Eye (tissue), 1 donor: ENCODE results near the gene ECPAS.
"Not testable (repeated sequence)": the region's sequence is repeated elsewhere in the genome, so short reads cannot be mapped to it uniquely, and the experiment has no call there.

Experiments used
- DNase-seq: peaks from one replicate; pipeline ENCODE4 v3.0.0-alpha.2; 2015

The ECPAS gene

DNA sequence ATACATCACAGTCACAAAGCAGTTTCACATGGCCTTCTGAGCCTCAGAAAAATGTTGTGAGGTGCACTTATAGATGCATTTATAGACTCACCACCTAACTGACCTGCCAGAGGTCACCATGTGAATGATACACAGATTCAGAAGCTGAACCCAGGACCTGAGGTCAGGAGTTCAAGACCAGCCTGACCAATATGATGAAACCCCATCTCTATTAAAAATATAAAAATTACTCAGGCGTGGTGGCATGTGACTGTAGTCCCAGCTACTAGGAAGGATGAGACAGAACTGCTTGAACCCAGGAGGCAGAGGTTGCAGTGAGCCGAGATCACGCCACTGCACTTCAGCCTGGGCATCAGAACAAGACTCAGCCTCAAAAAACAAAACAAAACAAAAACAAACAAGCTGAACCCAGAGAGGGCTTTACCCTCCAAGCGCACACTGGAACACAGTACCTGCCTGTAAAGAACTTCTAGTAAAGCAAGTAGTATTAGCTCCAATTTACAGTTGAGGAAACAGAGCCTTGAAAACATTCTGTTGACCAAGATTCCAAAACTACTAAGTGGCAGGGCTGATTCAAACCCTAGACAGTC, 16.3 kb downstream of the ECPAS start:
- no peak for DNase-seq

DNA sequence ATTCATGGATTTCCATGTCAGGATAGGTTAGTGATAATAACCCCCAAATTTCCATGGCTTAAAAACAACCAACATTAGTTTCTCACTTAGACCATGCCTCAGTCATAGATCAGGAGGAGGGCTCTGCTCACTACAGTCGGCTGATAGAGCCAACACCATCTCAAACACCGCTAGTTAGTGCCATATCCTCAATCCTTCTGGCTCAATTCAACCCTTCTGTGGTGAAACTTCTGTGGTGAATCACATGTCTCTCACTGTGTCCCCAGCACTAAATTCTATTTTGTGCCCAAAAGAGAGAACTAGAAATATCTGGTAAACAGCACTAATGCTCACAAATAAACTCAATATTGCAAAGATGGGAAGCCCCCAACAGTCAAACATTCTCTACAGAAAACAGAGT, 21.1 kb downstream of the ECPAS start:
- no peak for DNase-seq

DNA sequence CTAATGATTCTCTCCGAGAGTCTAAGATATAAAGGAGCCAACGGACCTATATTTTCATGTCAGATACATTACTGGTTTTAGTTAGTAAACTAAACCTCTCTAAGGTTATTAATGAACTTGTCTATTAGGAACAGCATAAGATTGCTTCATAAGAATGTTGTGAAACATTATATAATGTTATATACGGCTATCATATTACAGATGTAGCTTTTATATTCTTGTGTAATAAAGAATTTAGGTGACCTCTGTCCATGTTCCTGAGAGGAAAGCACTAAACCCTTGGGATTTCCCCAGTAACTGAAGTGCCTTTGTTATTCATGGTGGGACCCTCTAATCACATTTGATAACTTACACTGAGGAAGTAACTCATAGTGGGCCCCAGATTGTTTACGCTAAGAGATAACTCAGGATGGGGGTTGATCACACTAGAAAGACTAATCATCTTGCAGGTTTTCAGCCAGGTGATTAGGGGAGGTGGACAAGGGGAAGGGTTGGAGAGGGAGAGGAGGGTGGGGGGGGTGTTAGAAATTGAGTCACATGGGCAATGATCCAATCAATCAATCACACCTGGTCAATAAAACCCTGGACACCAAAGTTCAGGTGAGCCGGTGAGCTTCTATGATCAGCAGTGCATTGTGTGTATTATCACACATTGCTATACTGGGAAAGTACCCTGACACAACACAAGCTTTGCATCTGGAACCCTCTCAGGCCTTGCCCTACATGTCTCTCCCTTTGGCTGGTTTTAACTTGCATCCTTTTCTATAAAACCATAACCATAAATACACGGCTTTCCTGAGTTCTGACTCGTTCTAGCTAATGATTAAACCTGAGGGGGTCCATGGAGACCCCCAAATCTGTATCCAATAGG, 25.8 kb downstream of the ECPAS start:
- DNase-seq: no peak

DNA sequence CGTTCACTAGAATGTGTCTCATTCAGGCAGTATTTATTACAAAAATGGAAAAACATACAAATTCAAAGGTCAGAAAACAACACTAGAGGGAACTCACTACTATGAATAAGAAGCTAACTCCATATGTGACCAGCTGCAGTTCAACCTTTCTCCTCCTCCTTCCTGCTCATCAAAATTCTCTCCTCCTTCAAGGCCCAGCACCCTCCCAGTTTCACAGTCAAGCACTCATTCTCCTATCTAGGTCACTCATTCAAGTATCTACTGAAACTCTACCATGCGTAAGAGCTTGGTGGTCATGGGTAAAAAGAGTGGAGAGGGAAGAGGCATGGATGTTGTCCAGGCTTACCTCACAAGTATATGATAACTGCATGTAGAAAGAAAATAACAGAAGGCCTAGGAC, 27.7 kb downstream of the ECPAS start:
- peak; percentile 35 for DNase-seq

DNA sequence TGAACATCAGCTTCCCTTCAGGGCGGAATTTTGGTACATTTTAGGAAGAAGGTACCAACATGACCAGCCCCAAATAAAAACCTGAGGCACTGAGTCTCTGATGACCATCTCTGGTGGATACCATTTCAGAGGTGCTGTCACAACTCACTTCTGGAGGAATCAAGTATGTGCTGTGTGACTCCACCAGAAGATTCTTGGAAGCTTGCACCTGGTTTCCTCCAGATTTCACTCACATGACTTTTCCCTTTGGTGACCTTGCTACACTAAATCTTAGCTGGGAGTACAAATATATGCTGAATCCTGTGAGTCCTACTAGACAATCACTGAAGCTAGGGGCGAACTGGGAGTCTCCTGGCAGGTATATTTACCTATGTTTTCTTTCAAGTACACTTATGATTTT, 28.5 kb downstream of the ECPAS start:
- DNase-seq: no peak

DNA sequence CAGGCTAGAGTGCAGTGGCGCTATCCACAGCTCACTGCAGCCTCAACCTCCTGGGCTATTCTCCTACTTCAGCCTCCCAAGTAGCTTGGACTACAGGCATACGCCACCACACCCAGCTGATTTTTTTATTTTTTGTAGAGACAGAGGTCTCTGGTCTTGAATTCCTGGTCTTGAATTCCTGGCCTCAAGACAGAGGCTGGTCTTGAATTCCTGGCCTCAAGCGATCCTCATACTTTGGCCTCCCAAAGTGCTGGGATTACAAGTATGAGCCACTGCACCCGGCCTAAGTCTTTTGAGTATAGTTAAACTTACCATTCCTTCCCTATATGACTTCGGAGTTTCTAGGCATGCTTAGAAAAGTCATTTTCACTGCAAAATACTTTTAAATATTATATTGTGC, 29.4 kb downstream of the ECPAS start:
- no peak for DNase-seq

DNA sequence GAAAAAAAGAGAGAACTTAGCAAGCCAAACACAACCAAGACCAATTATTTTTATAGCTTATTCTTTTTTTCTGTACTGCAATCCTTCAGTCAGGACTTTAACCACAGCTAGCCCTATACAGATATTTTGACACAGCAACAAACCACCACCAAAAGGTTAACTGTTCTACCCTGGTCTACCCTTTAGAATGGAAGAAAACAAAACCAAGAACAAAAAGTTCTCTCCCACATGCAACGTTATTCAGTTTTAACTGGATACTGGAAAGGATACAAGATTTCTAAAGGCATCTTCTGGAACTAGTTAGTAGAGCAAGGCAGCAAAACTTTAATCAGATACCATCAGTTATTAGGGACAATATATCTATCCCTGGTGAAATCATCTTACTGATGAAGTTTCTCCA, 32.6 kb downstream of the ECPAS start:
- no peak for DNase-seq

DNA sequence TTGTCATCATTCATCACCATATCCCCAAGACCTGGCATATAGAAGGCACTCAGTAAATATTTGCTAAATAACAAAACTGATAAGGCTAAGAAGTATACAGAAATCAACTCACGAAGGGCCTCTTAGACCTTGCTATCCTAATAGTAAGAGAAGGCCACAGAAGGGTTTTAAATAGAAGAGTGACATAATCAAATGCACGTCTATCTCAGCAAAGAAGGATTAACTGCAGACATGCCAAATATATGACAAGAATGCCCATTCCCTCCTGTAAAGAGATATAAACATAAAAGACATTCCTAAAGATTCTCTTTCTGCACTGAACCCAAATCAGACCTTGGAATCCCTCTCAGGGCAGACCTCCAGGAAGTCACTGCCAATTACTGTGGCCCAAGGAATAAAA, 34.1 kb downstream of the ECPAS start:
- DNase-seq: no peak

DNA sequence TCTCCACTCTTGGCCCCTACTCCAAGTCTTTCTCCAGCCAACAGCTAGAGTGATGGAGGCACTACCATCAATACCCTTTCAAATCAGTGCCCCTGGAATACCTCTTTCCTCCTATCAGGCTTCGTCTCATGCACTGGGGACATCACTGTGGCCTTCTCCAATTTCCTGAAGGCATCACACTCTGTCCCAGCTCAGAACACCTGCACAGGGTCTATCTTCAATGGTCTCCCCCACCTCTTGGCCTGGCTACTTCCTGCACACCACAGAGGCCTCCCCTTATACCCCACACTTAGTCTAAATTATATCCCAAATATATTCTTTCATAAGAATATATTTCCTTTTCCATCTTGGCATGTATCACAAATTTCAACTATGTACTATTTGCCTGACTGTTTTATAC, 34.5 kb downstream of the ECPAS start:
- no peak for DNase-seq

DNA sequence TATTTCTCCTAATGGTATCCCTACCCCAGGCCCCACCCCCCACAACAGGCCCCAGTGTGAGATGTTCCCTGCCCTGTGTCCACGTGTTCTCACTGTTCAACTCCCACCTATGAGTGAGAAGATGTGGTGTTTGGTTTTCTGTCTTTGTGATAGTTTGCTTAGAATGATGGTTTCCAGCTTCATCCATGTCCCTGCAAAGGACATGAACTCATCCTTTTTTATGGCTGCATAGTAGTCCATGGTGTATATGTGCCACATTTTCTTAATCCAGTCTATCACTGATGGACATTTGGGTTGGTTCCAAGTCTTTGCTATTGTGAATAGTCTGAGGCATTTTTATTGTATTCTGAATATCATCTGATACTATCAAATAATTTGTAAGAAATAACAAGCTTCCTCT, 38.4 kb downstream of the ECPAS start:
- not testable (repeated sequence) for DNase-seq

DNA sequence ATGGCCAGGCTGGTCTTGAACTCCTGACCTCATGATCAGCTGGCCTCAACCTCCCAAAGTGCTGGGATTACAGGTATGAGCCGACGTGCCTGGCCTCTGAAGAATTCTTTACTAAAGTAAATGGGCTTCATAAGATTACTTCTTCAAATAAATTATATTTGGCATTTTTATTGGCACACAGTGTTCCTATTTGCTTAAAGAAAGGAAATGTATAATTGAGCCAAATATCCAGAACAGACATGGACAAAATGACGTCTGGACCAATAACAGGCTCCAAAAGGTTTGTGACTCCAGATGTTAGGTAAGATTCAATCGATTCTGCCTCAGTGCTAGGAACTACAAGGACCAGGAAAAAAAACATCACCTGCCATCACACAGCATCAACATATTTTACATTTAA, 40.7 kb downstream of the ECPAS start:
- DNase-seq: no peak

DNA sequence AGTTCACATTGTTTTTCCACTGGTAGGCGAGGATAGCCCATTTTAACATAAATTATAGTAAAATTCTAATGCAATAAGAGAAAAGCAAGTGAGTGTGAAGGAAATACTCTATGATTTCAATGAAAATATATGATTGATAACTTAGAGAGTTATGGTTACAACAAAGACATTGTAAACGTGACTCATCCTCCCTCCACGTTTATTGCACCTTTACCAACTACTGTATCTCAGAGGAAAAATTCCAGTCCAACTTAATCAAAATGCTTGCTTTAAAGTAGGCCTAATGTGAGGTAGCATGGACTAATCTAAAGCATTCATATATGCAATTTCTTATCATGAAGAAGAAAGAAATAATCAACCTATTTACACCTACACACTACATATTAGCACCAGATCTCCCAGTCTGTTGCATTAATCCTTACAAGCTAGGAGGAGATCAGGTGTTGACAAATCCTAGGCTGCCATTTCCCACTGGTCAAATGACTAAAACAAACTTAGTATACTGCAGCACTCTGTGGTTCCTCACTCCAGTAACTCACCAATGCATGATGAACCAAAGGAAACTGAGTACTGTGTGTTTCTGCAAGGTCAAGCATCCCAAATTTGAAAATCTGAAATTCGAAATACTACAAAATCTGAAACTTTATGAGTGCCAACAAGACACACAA, 41.7 kb downstream of the ECPAS start:
- no peak for DNase-seq

DNA sequence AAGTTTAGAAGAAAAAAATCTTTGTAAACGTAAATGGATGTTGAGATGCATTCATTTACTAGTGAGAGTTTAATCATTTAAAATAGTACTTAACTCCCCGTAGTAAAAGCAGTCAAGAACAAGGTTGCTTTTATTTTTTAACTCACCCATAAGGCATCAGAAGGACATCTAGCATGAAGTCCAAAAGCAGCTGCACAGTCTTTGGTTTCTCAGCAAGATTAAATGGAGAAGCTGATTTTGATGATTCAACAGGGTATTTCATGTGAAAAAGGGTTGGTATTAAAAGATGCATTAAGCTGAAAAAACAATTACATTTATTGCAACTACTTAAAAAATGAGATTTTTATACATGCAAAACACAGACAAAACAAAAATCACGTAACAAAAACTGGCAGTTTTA, 44.0 kb downstream of the ECPAS start:
- no peak for DNase-seq

DNA sequence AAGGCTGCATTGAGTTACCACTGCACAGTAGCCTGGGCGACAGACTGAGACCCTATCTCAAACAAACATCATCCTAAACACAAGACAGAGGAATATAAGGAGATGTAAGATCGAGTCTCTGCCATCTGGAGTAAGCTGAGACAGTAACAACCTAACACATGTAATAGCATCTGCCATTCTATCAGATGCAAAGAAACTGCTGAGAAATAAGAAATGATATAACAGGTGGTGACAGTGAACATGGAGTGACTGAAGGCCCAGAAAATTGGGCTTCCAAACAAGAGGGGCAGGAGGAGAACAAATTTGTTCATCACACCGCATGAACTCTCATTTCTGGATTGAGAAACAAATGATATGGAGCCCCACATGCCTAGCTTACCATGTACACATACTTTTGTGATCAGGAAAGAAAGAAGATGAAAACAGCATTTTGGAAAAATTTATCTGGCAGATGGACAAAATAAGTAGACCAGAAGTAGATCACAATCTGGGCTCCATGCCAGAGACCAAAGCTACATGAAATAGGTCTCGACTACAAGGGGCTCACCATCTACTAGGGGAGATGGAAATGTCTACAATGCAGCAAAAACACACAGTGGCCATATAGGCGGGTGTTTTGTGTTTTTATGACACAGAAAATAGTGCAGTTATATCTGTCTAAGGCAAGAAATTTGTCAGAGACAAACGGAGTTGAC, 45.5 kb downstream of the ECPAS start:
- DNase-seq: peak; percentile 27

DNA sequence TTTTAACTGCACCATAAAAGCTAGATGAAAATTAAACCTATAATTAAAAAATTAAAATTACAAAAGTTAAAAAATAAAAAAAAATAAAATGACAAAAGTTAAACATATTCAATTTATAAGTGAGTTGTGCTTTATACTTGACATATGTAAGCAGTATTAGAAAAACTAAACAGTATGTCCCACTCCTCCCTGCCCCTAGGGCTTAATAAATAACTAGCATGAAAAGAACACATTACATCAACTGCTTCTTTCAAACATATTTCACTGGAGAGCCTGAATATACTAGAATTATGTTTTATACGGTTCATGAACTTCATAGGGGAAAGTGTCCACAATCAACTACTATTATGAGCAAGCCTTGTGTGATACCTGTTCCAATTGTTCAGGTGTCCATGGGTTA, 47.6 kb downstream of the ECPAS start:
- no peak for DNase-seq

DNA sequence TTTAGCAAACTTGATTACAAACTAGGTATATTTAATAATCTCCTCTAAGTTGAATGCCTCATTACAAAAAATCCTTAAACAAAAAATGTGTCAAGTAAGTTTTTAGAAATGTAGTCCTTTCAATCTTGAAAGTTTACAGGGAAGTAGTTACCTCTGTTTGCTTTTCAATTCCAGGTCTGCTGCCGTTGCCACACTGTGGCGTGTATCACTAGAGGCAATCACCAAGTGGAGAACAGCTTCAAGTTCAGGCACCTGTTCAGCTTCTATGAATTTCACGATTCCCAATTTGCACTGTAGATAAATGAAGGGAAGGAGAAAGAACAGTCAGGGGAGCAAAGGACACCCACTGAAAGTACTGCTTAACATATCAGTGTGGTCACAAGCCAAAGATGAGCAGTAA, 51.1 kb downstream of the ECPAS start:
- no peak for DNase-seq

DNA sequence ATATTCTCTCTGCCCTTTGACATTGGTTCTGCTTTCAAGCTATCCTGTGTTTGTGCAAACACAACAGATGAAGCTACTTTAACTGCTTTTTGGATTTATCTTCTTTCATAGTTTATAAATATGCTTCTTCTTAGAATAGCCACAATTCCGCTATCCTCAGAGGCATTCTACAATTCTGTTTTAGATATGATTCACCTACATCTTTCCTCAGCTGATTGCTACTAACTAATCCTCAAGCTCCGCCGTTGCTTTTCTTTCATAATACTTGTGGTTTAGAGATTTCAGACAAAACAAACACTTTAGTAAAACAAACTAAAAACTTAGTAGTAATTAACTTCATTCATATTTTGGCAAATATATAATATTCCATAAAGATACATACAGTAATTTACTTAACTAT, 52.5 kb downstream of the ECPAS start:
- no peak for DNase-seq

DNA sequence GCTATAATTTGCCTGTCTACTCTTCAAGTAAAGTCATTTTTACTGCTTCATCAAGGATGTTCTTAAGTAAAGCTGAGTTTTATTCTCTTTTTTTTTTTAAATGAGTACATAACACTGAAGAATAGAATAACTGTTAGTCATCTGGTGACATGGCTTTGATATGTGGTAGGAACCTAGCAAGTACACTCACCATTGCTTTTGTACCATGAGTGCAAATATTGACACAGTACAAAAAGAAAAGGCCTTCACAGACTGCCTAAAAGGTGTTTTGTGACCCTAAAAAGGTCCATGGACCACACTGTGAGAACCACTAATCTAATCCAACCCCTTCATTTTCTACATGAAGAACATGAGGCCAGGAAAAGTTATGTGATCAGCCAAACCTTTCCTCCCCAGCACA, 55.0 kb downstream of the ECPAS start:
- no peak for DNase-seq

DNA sequence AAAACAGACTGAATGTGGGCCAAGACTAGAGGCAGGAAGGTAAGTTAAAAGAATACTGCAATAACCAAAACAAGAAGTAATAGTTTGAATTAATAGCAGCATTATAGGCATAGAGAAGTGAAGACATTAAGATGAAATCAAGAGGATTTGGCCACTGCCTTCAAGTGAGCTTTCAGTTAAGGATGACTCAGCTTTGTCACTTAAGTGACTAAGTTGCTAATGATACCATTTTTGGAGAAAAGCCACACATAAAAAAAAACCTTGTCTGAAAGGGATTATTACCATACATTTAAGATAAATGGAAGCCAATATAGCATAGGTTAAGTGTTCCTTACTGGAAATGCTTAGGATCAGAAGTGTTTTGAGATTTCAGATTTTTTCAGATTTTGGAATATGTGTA, 57.0 kb downstream of the ECPAS start:
- no peak for DNase-seq

DNA sequence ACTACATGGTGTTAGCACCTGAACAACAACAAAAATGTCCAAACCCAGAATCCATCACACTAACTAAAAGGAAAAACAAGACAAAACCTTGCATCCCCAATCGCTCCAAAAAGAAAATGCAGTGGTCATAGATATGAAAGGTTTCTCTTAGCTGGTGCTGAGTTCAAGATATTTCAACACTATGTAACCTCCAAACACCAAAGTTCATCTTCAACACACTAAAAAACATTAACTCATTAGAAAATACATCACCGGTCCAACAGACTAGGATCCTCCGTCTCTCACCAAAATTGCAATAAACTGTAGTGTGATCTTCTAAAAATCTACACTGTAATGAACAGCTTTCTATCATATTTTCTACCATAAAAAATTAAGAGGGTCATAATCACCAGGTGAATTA, 60.8 kb downstream of the ECPAS start:
- DNase-seq: no peak

DNA sequence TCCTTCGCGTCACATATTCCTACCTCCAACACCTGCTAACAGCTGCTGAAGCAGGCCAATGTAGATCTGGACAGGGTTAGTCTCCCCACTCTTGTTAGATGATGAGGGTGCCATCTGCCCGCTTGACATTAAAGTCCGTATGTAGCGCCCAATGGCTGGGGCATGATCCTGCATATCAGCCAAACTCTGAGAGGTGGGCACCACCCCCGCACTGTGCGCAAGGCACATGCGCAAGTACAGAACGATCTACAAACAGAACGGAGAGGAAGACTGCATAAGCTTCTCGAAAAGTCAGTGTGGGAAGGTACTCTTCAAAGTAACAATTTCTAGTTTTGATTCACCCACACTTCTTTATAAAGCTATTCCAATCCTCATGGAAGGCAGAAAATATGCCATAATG, 69.8 kb downstream of the ECPAS start:
- no peak for DNase-seq

DNA sequence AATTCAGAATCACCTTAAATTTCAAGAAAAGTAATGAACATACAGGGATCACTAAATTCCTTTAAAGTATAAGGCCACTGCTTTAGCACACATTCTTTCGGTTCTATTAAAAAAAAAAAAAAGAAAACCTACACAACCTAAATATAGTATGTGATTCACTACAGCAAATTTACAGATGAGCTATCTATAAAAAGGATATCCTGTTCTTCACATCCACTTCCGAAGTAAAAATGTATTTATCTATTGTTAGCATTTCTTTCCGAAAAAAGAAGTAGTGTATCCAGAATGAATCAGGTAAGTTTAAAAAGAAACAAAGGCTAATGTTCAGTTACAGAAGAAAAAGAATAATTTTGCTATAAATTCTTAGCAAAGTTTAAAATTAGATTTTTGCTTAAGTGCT, 70.2 kb downstream of the ECPAS start:
- DNase-seq: no peak

DNA sequence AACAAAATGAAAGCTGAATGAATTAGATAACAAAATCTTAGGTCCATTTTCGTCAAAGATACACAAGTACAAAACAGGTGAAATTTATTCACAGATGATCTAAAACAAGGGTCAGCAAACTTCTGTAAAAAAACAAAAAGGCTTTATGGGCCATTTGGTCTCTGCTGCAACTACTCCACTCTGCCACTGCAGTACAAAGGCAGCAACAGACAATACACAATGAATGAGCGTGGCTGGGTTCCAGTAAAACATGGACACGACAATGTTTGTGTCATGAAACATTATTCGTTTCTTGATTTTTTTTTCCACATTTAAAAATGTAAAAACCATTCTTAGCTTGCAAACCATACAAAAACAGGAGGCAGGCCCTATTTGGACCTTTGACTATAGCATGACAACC, 71.9 kb downstream of the ECPAS start:
- no peak for DNase-seq

DNA sequence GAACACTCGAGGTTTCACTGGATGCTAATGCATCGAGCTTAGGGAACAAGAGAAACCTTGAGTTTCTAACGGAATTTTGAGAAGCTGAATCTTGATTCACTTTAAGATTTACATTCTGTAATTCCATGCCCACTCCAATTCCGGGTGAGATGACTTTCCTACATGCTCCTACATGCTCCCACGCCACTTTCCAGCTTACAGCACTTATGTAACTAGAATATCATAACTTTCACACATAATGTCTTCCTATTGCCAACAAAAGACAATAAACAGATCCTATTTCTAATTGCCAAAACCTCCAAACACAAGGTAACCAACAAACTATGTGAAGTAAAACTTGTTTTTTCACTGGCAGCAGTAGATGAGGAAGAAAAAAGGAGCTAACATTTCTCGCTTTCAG, 72.9 kb downstream of the ECPAS start:
- DNase-seq: no peak
